Vagina (tissue), 2 donors: Measurements from ENCODE around the gene LINGO4.

Source experiments
- CTCF ChIP-seq, 3 experiments: fragments of 450-650 bp in 2 of 3; fragments of 200-600 bp in 1 of 3; sonication (generic) in 1 of 3; IDR thresholded peaks; one replicate each; pipeline ENCODE4 v1.5.1; 2017 to 2019; ENCODE audit warnings: antibody characterized with exemption in 3 of 3, mild to moderate bottlenecking in 2 of 3, moderate library complexity in 2 of 3
- POLR2A ChIP-seq, 2 donors: fragments of 450-650 bp; IDR thresholded peaks; one replicate each; pipeline ENCODE4 v1.6.1; 2017; ENCODE audit warnings: antibody characterized with exemption in 2 of 2, mild to moderate bottlenecking in 2 of 2, moderate library complexity in 2 of 2
- POLR2AphosphoS5 ChIP-seq, 2 donors: sonication (generic); formaldehyde crosslinking; IDR thresholded peaks; one replicate each; pipeline ENCODE4 v1.9.0; 2017; ENCODE audit warnings: antibody characterized with exemption in 2 of 2, mild to moderate bottlenecking in 2 of 2, low read depth in 1 of 2; ENCODE audit not compliant: insufficient read depth in 1 of 2

GRCh38 chr1:151841141-151841540 is 35.9 kb upstream of the LINGO4 start:
- TF ChIP-seq POLR2A (IDR thresholded peaks at IDR 0.05) (no peak), CTCF (IDR thresholded peaks at IDR 0.05) (no peak), POLR2AphosphoS5 (IDR thresholded peaks at IDR 0.05; ENCODE audit: insufficient read depth in 1 of 2, low read depth in 1 of 2) (no peak)
